Measurements from ENCODE around the gene ASPDH. TPM values are rescaled to one million over a fixed set of nuclear protein-coding genes. Genes with fewer than 3 reads are reported as not detected.

ASPDH gene
- total and polyA plus RNA-seq, 2 donors (not counting 3 experiments of a cell fraction or from before 2014, with no cell fraction given) = not detected

DNA sequence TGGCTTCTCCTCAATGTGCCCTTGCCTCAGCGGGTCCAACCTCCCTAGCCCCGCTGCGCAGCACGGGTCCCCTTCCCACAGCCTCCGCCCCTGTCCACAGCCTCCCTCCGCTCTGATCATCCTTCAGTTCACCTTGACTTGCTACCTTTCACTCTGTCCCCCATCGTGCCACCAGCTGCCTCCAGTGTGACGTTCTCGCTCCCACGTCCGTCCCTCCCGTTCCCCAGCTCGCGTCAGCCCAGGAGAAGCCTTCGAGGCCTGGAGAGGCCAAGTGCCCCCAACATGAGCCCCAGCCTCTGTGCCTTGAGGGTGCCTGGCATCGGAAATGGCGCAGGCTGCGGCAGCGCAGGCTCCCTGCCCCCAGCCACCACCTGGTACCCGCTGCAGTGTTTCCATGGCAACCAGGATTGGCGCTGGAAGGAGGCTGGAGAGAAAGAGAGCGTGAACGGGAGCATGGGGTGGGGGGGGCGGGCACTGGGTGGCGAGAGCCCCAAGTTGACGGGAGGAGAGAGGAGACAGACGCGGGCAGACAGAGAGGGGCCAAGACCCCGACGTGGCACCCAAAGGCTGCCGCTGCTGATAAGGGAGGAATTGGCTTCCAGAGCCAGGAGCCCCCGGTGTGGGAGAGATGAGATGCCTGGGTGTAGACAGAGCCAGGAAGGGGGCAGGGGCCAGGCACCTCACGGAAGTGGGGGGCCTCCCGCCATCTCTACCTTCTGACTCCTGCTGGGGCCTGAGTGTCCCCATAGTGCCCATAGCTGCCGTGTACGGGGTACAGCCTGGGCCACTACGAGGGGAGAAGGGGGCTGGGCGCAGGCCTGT, 844 bp upstream of the ASPDH start:
- ChIA-PET POLR2A (no interaction called here), CTCF (interaction anchor here (1.5 kb wide), 1 partner anchor 23 kb away, joined by 3 read pairs; no protein-coding TSS in a partner anchor)
- Histone ChIP-seq H2AFZ (ENCODE audit: low read depth, low read length) (no peak overlapping the region), H3K27me3 (ENCODE audit: control insufficient read depth in 2 of 2, insufficient read depth in 2 of 2, low read length in 2 of 2) (no peaks in the 10 kb centered on the region), H3K9me3 (replicated peaks; ENCODE audit: control insufficient read depth, insufficient read depth, low read length) (no peaks in the 10 kb centered on the region), H3K79me2 (ENCODE audit: control insufficient read depth, insufficient read depth, low read length) (no peaks in the 10 kb centered on the region), H3K4me2 (ENCODE audit: insufficient read depth, low read length) (no peak overlapping the region), H3K36me3 (ENCODE audit: control insufficient read depth in 2 of 2, extremely low read depth in 1 of 2, insufficient read depth in 2 of 2, low read length in 2 of 2) (no peaks in the 10 kb centered on the region), H3K9ac (replicated peaks; ENCODE audit: extremely low read depth, insufficient read depth, low read length) (no peak overlapping the region), H3K27ac (ENCODE audit: insufficient read depth, low read depth, low read length) (no peak overlapping the region), H3K4me3 (replicated peaks in 1 of 3; ENCODE audit: insufficient read depth in 1 of 3, low read depth in 1 of 3, low read length in 3 of 3) (no peak overlapping the region), H3K9me1 (replicated peaks; ENCODE audit: control insufficient read depth, extremely low read depth, insufficient read depth, low read length) (no peaks in the 10 kb centered on the region), H3K4me1 (ENCODE audit: control insufficient read depth, extremely low read depth, insufficient read depth, low read length) (peaks cover 7% of the 10 kb centered on the region), H4K20me1 (replicated peaks; ENCODE audit: control insufficient read depth, extremely low read depth, insufficient read depth, low read length) (no peaks in the 10 kb centered on the region)
- FAIRE-seq (no peak), DNase-seq (ENCODE audit: low read depth, low spot score) (no peak)
- dilution Hi-C loops (cut with MboI; ENCODE audit: extremely low pct_ligation_motif_present, low sequenced_read_pairs) (no loop called here), intact Hi-C loops (cut with micrococcal nuclease) (no loop called here)
- TF ChIP-seq MYC (IDR thresholded peaks at IDR 0.05; ENCODE audit: low read depth, low read length) (no peak), FOS (IDR thresholded peaks at IDR 0.05; ENCODE audit: borderline replicate concordance, insufficient read depth, low read length) (no peak), POLR2AphosphoS5 (IDR thresholded peaks at IDR 0.05; ENCODE audit: insufficient read depth, low read depth, low read length) (no peak), JUN (IDR thresholded peaks at IDR 0.05; ENCODE audit: borderline replicate concordance, insufficient read depth, insufficient read length, low read depth) (no peak)
- TF ChIP-seq, protein P1, sequence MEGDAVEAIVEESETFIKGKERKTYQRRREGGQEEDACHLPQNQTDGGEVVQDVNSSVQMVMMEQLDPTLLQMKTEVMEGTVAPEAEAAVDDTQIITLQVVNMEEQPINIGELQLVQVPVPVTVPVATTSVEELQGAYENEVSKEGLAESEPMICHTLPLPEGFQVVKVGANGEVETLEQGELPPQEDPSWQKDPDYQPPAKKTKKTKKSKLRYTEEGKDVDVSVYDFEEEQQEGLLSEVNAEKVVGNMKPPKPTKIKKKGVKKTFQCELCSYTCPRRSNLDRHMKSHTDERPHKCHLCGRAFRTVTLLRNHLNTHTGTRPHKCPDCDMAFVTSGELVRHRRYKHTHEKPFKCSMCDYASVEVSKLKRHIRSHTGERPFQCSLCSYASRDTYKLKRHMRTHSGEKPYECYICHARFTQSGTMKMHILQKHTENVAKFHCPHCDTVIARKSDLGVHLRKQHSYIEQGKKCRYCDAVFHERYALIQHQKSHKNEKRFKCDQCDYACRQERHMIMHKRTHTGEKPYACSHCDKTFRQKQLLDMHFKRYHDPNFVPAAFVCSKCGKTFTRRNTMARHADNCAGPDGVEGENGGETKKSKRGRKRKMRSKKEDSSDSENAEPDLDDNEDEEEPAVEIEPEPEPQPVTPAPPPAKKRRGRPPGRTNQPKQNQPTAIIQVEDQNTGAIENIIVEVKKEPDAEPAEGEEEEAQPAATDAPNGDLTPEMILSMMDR (IDR thresholded peaks at IDR 0.05; ENCODE audit: extremely low read depth in 1 of 2, insufficient read depth in 1 of 2, low read depth in 1 of 2, low read length in 2 of 2) = no peak
- TF ChIP-seq, protein P2, sequence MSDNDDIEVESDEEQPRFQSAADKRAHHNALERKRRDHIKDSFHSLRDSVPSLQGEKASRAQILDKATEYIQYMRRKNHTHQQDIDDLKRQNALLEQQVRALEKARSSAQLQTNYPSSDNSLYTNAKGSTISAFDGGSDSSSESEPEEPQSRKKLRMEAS (IDR thresholded peaks at IDR 0.05; ENCODE audit: insufficient read depth, insufficient read length) = no peak
- BruUV-seq (replicated peaks) = no TSS peak

All from endothelial cell of umbilical vein (primary cell).